Omental fat pad (tissue), 4 donors: ENCODE results near the gene ADGRG6. TPM values are rescaled to one million over a fixed set of nuclear protein-coding genes. Genes with fewer than 3 reads are reported as not detected.
A peak's percentile ranks its signal among the peaks of the same experiment; 100 is the strongest.

ENCODE experiments used
- ATAC-seq: fragments of 150-250 bp; one replicate; pipeline ENCODE4 v1.9.1; 2016; ENCODE audit warnings: mild to moderate bottlenecking, moderate library complexity; ENCODE audit not compliant: low FRiP score
- DNase-seq: peaks from one replicate; pipeline ENCODE4 v3.0.0-alpha.2; 2019; ENCODE audit warnings: low spot score
- total RNA-seq, 4 donors: library from RNA; depleted of rRNA; stranded (reverse); fragments of >200 nt; gene quantifications; one replicate each; pipeline ENCODE4 v1.1.0, GENCODE V29; 2016
- TF ChIP-seq, protein P1 (sequence below), 3 donors: fragments of 450-650 bp; IDR thresholded peaks; one replicate each; pipeline ENCODE4 v1.5.1; 2016 to 2017; ENCODE audit warnings: antibody characterized with exemption in 3 of 3, mild to moderate bottlenecking in 3 of 3, moderate library complexity in 2 of 3

Gene ADGRG6
- total RNA-seq, 4 donors from 2014 or later = 28.5 to 68.6 (median 42.7) TPM

DNA sequence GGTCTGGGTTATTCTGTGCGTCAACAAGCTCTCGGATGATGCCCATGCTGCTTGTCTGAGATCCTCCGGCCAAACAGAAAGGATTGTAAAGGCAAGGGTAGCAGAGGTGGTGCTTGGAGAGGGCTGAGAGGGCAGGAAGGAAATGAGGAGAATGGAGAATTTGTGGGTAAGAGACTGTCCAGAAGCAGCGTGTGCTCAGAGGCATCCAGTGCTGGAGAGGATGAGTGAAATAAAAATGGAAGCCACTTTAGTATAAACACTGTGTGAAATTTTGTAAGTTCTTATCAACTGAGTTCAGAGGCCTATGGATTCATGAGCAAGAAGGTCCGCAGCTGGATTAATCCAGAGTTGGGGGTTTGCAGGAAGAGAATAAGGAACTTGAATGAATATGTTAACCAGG is 59.5 kb downstream of the ADGRG6 start:
- no peak for DNase-seq
- TF ChIP-seq, protein P1, sequence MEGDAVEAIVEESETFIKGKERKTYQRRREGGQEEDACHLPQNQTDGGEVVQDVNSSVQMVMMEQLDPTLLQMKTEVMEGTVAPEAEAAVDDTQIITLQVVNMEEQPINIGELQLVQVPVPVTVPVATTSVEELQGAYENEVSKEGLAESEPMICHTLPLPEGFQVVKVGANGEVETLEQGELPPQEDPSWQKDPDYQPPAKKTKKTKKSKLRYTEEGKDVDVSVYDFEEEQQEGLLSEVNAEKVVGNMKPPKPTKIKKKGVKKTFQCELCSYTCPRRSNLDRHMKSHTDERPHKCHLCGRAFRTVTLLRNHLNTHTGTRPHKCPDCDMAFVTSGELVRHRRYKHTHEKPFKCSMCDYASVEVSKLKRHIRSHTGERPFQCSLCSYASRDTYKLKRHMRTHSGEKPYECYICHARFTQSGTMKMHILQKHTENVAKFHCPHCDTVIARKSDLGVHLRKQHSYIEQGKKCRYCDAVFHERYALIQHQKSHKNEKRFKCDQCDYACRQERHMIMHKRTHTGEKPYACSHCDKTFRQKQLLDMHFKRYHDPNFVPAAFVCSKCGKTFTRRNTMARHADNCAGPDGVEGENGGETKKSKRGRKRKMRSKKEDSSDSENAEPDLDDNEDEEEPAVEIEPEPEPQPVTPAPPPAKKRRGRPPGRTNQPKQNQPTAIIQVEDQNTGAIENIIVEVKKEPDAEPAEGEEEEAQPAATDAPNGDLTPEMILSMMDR (IDR thresholded peaks at IDR 0.05) = no peak
- peak; percentile 26 for ATAC-seq

DNA sequence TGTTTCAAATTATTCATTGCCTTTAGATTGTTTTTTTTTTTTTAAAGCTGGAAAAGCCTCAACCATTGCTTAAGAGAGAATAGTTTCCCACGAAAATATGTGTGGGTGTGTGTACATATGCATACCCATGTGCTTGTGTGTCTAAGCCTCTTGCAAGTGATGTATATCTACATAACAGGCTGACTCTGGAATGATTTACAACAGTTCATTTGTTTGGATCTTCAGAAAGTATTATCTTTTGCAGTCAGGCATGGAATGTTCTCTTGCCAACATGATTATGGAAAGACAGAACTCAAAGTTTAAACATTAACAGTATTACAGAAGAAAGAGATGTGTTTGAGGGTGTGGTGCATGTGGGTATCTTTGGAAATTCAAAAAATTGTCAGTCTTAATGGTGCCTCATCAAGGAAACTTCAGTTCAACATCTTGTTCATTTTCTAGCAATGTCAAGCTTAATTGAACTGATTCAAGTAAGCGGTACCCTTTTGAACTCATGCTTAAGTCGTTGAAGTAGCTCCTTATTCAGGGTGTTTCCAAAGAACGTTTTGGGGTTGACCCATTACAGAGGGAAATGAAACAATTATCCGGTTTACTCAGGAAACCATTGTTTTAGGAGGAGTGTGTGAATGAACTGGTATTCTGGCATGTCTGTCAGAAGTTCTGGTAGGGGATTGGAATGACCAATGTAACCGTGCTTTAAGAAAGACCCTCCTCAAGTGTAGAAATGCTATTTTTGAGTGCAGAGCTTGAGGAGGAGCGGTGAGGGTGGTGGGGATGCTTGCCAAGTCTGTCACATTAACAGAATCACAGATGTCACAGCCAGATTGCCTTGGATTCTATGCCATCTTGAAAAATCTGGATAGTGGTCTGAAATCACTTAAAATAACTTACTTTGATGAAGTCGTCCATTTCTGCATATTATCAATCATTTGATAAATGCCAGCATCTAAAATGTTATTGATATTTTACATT is 60.3 kb downstream of the ADGRG6 start:
- TF ChIP-seq, protein P1 (IDR thresholded peaks at IDR 0.05) = no peak
- ATAC-seq (peak; percentile 63), DNase-seq (no peak)

DNA sequence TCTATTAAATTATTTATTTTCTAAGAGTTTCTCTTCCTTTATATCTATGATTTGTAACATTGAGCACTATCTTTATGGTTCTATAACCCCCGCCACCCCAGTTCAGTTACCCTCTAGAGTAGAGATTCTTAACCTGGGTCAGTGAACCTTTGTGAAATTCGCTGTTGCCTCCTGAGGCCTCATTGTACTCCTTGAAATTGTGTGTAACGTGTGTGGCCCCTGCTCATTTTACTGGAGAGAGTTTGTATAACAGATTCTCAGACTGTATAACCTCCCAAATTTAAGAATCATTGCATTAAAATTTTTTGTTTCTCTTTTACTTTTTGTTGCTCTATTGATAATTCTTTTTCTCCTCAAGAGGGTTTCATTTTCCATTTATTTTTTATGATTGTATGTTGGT is 65.3 kb downstream of the ADGRG6 start:
- TF ChIP-seq, protein P1 (IDR thresholded peaks at IDR 0.05) = no peak
- DNase-seq (no peak), ATAC-seq (no peak)

DNA sequence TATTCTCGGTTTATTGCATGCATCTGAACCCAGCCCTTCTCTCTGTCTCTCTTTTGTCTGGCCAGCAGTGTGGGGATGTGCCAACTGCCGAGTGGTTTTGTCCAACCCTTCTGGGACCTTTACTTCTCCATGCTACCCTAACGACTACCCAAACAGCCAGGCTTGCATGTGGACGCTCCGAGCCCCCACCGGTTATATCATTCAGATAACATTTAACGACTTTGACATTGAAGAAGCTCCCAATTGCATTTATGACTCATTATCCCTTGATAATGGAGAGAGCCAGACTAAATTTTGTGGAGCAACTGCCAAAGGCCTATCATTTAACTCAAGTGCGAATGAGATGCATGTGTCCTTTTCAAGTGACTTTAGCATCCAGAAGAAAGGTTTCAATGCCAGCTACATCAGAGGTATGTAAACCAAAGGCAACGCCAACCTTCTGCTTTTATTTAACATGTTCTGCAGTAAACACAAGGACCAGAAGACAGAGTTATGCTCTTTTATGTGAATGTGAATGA is 65.8 kb downstream of the ADGRG6 start:
- ATAC-seq = no peak
- TF ChIP-seq, protein P1 (IDR thresholded peaks at IDR 0.05) = no peak
- no peak for DNase-seq

DNA sequence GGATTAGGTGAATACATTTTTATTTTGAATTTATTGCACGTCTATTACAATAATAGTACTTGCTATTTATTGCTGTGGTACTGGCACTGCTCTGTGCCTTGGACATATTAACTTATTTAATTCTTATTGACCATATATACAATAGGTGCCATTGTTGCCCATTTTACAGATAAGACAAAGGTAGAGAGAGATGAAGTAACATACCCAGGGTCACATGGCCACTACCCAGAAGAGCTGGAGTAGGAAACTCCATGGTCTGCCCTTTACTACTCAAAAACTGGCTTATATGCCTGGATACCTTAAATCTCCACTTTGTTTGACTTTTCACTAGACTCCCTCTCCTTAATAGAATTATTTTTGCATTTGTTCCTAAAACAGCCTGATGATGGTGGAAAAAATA is 67.5 kb downstream of the ADGRG6 start:
- TF ChIP-seq, protein P1 (IDR thresholded peaks at IDR 0.05) = no peak
- ATAC-seq (no peak), DNase-seq (no peak)

DNA sequence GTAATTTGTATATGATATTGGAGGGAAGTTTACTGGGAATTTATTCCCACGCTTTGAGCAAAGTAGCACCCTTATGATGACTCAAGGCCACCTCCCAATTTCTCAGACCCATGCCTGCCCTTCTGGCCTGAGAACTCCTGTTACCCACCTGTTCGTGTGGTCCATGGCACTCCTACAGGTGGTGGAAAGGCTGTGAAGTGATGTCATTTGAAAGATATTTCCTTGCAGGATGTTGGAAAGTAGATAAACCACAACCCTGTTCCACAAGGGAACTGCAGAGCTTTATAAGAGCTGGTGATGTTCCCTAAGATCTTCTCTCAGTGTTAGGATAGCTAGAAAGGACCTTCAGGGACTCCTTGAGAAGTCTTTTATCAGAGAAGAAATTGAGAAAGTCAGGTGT is 70.5 kb downstream of the ADGRG6 start:
- TF ChIP-seq, protein P1 (IDR thresholded peaks at IDR 0.05) = no peak
- ATAC-seq = no peak

More for the DNA sequence above, 70.5 kb downstream of the ADGRG6 start:
- no peak for DNase-seq
